ENCODE measurements around the gene HSPG2. TPM values are rescaled to one million over a fixed set of nuclear protein-coding genes. Genes with fewer than 3 reads are reported as not detected.

HSPG2 gene
- total and polyA plus RNA-seq, 9 of the 15 experiments (the other 6 are each of a cell fraction or from before 2014, with no cell fraction given), result 0.14 to 160 (median 15.7) TPM

DNA sequence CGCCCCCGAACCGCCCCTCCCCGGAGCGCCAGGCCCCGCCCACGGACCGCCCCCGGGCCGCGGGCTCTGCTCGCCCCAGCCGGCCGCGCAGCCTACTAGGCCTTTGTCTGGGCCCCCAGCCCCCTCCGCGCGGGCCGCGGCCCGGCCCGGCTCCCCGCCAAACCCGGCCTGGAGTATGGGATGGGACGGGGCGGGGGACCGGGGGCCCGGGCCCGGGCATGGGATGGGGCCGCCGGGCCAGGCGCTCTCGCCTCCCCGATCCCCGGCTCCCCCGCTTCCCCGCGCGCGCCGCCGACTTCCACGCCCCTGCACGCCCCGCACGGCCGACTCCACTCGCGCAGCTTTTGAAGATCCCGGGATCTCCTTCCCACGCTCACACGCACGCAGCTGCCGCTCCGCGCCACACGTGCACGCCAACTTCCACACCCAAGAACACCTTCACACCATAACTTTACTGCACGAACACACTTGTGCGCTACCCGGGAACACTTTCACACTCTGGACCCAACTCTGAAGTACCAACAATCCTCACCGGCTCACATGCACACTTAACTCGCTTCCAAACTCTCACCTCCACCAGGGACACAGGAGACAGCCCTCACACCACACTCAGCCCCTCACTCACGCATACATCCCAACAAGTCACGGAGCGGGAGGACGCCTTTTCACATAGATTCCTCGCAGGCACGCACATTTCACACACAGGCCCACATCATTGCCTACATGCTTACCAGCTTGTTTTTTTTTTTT is 437 bp upstream of the HSPG2 start (continued):
- TF ChIP-seq, protein P1, sequence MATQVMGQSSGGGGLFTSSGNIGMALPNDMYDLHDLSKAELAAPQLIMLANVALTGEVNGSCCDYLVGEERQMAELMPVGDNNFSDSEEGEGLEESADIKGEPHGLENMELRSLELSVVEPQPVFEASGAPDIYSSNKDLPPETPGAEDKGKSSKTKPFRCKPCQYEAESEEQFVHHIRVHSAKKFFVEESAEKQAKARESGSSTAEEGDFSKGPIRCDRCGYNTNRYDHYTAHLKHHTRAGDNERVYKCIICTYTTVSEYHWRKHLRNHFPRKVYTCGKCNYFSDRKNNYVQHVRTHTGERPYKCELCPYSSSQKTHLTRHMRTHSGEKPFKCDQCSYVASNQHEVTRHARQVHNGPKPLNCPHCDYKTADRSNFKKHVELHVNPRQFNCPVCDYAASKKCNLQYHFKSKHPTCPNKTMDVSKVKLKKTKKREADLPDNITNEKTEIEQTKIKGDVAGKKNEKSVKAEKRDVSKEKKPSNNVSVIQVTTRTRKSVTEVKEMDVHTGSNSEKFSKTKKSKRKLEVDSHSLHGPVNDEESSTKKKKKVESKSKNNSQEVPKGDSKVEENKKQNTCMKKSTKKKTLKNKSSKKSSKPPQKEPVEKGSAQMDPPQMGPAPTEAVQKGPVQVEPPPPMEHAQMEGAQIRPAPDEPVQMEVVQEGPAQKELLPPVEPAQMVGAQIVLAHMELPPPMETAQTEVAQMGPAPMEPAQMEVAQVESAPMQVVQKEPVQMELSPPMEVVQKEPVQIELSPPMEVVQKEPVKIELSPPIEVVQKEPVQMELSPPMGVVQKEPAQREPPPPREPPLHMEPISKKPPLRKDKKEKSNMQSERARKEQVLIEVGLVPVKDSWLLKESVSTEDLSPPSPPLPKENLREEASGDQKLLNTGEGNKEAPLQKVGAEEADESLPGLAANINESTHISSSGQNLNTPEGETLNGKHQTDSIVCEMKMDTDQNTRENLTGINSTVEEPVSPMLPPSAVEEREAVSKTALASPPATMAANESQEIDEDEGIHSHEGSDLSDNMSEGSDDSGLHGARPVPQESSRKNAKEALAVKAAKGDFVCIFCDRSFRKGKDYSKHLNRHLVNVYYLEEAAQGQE (IDR thresholded peaks at IDR 0.05; ENCODE audit: borderline replicate concordance), result no peak
- TF ChIP-seq, protein P1 (CRISPR knock-in tag; IDR thresholded peaks at IDR 0.05; ENCODE audit: low read depth), result peak; percentile 75; the same call in 1 of the 2 replicates
- 0 out of 2 replicates have a peak, but pooled peaks have one; percentile 22 for TF ChIP-seq MECOM (CRISPR knock-in tag; IDR thresholded peaks at IDR 0.05)
- TF ChIP-seq, protein P2, sequence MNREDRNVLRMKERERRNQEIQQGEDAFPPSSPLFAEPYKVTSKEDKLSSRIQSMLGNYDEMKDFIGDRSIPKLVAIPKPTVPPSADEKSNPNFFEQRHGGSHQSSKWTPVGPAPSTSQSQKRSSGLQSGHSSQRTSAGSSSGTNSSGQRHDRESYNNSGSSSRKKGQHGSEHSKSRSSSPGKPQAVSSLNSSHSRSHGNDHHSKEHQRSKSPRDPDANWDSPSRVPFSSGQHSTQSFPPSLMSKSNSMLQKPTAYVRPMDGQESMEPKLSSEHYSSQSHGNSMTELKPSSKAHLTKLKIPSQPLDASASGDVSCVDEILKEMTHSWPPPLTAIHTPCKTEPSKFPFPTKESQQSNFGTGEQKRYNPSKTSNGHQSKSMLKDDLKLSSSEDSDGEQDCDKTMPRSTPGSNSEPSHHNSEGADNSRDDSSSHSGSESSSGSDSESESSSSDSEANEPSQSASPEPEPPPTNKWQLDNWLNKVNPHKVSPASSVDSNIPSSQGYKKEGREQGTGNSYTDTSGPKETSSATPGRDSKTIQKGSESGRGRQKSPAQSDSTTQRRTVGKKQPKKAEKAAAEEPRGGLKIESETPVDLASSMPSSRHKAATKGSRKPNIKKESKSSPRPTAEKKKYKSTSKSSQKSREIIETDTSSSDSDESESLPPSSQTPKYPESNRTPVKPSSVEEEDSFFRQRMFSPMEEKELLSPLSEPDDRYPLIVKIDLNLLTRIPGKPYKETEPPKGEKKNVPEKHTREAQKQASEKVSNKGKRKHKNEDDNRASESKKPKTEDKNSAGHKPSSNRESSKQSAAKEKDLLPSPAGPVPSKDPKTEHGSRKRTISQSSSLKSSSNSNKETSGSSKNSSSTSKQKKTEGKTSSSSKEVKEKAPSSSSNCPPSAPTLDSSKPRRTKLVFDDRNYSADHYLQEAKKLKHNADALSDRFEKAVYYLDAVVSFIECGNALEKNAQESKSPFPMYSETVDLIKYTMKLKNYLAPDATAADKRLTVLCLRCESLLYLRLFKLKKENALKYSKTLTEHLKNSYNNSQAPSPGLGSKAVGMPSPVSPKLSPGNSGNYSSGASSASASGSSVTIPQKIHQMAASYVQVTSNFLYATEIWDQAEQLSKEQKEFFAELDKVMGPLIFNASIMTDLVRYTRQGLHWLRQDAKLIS (CRISPR knock-in tag; IDR thresholded peaks at IDR 0.05), result no peak
- 0 out of 4 replicates have a peak, but pooled peaks of 1 of the 2 experiments have one; percentile 19 for TF ChIP-seq RCOR1 (IDR thresholded peaks at IDR 0.05; ENCODE audit: borderline replicate concordance in 1 of 2, low read depth in 2 of 2, low read length in 2 of 2)
- TF ChIP-seq, protein P3, sequence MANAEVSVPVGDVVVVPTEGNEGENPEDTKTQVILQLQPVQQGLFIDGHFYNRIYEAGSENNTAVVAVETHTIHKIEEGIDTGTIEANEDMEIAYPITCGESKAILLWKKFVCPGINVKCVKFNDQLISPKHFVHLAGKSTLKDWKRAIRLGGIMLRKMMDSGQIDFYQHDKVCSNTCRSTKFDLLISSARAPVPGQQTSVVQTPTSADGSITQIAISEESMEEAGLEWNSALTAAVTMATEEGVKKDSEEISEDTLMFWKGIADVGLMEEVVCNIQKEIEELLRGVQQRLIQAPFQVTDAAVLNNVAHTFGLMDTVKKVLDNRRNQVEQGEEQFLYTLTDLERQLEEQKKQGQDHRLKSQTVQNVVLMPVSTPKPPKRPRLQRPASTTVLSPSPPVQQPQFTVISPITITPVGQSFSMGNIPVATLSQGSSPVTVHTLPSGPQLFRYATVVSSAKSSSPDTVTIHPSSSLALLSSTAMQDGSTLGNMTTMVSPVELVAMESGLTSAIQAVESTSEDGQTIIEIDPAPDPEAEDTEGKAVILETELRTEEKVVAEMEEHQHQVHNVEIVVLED (CRISPR knock-in tag; IDR thresholded peaks at IDR 0.05), result peak; percentile 73
- TF ChIP-seq MTA1 (IDR thresholded peaks at IDR 0.05; ENCODE audit: borderline replicate concordance), result peak; percentile 80
- TF ChIP-seq, protein P4, sequence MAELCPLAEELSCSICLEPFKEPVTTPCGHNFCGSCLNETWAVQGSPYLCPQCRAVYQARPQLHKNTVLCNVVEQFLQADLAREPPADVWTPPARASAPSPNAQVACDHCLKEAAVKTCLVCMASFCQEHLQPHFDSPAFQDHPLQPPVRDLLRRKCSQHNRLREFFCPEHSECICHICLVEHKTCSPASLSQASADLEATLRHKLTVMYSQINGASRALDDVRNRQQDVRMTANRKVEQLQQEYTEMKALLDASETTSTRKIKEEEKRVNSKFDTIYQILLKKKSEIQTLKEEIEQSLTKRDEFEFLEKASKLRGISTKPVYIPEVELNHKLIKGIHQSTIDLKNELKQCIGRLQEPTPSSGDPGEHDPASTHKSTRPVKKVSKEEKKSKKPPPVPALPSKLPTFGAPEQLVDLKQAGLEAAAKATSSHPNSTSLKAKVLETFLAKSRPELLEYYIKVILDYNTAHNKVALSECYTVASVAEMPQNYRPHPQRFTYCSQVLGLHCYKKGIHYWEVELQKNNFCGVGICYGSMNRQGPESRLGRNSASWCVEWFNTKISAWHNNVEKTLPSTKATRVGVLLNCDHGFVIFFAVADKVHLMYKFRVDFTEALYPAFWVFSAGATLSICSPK (IDR thresholded peaks at IDR 0.05; ENCODE audit: borderline replicate concordance), result peak; percentile 66; the same call in 1 of the 2 replicates
- TF ChIP-seq ARID1B (IDR thresholded peaks at IDR 0.05), result peak; percentile 44; the same call in 1 of the 2 replicates
- TF ChIP-seq RBM17 (IDR thresholded peaks at IDR 0.05; ENCODE audit: borderline replicate concordance, low read depth, low read length), result no peak
- TF ChIP-seq LEF1 (IDR thresholded peaks at IDR 0.05), result peak; percentile 59
